GM12873 (cell line): ENCODE results near the gene ARL3.

ENCODE experiments used
- CTCF ChIP-seq: IDR thresholded peaks from 2 replicates; pipeline ENCODE4 v1.5.1; 2012; ENCODE audit warnings: low read depth, mild to moderate bottlenecking, moderate library complexity, low read length, control low read depth; ENCODE audit not compliant: insufficient read depth; ENCODE audit errors: missing control alignments

Gene ARL3

GRCh38 chr10:102678842-102679289 lies 35.3 kb downstream of the ARL3 start:
- TF ChIP-seq CTCF: peak; percentile 67

DNA sequence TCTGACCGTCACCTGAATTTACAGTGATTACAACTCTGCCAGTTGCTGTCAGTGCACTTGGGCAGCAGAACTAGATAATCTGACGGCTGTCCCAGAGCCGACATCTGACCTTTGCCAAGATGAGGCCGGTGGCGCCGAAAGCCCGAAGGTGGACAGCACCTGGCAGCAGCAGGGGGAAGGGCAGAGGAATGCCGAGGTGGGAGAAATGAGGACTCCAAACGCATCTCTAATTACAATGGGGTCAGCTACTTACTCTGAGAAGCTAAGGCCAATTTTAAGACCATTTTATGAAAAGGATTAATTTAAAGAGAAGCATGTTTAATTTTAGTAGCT lies 36.2 kb downstream of the ARL3 start:
- TF ChIP-seq CTCF: no peak

- no peak for TF ChIP-seq CTCF
These were observed 36.7 kb downstream of the ARL3 start for GRCh38 chr10:102677331-102678067.

DNA sequence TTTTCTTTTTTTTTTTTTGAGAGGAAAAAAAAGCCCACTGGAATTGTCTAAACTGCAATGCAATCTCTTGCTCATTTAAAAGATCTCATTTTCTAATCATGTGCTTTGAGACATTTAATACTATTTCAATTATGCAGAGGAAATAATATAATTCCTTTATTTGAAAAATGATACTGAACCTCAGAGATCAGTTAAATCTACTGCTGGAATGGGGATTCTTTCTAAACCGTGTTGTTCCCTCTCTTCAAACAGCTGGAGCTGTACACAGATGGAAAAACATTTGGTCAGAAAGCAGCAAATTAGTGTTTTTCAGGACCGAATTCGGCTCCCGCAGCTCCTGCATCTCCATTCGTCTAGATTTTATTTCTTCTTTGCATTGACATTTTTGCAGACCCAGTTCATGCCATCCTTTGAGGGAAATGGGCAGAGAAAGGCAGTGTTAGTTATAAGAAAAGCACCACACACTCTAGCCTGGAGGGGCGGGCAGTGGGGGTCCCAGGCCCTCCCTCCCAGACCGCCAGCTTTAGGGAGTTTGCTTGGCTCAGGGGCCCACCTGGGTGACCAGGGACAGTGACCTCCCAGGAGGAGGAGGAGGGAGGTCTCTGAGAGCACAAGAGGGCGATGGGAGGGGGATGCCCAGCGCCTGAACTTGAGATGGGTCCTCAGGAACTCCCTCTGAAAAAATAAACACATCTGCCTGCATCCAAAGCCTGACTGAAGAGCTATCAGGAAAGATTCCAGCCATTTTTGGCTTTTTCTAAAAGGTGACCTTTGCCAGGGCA lies 37.5 kb downstream of the ARL3 start:
- no peak for TF ChIP-seq CTCF

DNA sequence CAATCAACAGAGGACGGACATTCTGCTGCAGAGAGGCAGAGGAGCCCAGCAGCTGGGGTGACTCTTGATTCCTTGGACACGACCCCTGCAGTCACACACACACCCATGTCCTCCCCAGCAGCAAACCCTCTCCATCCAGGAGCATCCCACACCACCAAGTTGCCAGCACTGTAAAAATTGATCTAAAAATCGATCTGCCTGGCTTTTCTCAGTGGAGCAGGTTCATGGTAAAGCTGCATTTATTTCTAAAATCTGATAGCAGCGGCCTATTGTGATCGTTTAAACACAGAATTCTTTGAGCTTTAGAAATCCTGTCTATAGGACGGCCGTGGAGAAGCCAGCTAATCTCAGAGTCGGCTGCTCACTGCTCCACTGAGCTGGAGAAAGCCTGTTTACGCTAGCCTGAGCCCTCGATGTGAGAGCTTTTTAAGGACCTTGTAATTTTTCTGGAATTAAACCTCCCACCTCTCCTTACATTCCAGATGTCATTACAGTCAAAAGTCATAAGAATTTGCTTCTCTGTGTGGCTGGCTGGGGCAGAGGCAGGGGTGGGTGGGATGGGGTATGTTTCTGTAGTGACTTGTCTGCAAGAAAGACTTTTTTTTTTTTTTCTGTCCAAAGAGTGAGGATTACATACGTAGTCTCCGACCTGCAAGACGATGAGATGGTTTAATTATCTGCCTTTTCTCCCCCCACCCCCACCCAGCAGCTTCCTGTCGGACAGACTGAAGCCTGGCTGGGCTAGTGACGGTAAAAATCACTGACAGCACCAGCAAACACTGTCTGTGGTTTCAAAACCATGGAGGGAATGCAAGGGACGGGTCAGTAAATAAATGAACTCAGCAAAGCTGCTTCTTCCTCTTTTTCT lies 38.3 kb downstream of the ARL3 start:
- no peak for TF ChIP-seq CTCF

DNA sequence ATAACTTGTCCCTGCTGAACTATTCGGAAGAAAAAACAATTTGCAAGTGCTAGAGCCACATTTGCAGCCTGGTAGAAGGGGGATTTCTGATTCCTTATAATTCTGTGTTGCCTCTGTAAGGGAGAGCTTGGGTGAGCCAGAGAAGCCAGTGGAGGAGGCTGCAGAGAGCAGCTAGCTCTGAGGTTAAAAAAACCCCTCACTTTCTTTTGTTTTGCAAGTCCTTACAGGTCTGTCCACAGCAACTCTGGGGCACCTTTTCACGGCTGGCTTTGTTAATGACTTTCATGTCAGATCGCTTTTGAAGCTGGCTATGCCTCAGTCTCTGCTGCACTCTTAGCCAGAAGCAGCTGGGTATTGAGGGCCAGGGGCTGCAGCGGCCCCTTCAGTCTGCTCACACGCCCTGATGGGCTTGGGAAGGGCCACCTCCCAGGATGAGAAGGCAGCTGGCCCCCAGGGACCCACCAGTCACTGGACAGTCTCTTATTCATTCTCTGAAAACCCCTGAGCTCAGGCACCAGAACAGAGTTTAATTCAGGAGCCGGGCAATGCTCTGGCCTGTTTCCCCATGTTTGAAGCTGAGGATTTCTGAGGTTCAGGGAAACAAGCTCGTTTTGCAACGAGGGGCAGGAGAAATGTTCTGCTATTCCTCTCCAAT lies 39.1 kb downstream of the ARL3 start:
- TF ChIP-seq CTCF: no peak
